OCI-LY3 (cell line): ENCODE data around the gene HSPA1L.

Experiments used
- H2AFZ ChIP-seq: fragments of 200-600, 300-600 bp; shearing (Covaris generic); 2 replicates; pipeline ENCODE4 v1.6.0; 2014; ENCODE audit warnings: antibody characterized with exemption, low read depth, low read length
- H3K27ac ChIP-seq: fragments of 200-600, 300-600 bp; sonication (generic); 2 replicates; pipeline ENCODE4 v1.5.1; 2014; ENCODE audit warnings: mild to moderate bottlenecking, low read length, moderate library complexity, mixed read lengths
- H3K27me3 ChIP-seq: fragments of 200-600, 300-600 bp; sonication (generic); 2 replicates; pipeline ENCODE4 v1.6.1; 2014; ENCODE audit warnings: low read depth, low read length, mixed read lengths
- H3K36me3 ChIP-seq: fragments of 200-600, 300-600 bp; sonication (generic); replicated peaks from 2 replicates; pipeline ENCODE3; 2014; ENCODE audit warnings: low read depth, low read length, mixed read lengths
- H3K4me1 ChIP-seq: fragments of 300-600, 200-600 bp; sonication (generic); 2 replicates; pipeline ENCODE4 v1.6.1; 2014; ENCODE audit warnings: low read length, mixed read lengths
- H3K4me2 ChIP-seq: fragments of 200-600, 300-600 bp; sonication (generic); 2 replicates; pipeline ENCODE4 v1.6.1; 2014; ENCODE audit warnings: low read length, mixed read lengths
- H3K4me3 ChIP-seq: fragments of 300-600, 200-600 bp; sonication (generic); 2 replicates; pipeline ENCODE4 v1.5.1; 2014; ENCODE audit warnings: antibody characterized with exemption, mild to moderate bottlenecking, low read length, moderate library complexity
- H3K79me2 ChIP-seq: fragments of 300-600, 200-600 bp; shearing (Covaris generic); 2 replicates; pipeline ENCODE4 v1.6.1; 2014; ENCODE audit warnings: mild to moderate bottlenecking, low read length, mixed read lengths
- H3K9ac ChIP-seq: fragments of 300-600, 200-600 bp; shearing (Covaris generic); 2 replicates; pipeline ENCODE4 v1.6.0; 2014; ENCODE audit warnings: mild to moderate bottlenecking, low read length, moderate library complexity
- H3K9me3 ChIP-seq: fragments of 200-600, 300-600 bp; shearing (Covaris generic); 2 replicates; pipeline ENCODE4 v1.6.1; 2014; ENCODE audit warnings: low read length, mixed read lengths; ENCODE audit not compliant: insufficient read depth
- H4K20me1 ChIP-seq: fragments of 200-600, 300-600 bp; sonication (generic); 2 replicates; pipeline ENCODE4 v1.6.1; 2016; ENCODE audit warnings: low read length, mixed read lengths; ENCODE audit not compliant: insufficient read depth
- CTCF ChIP-seq: fragments of 200-600, 300-600 bp; sonication (generic); IDR thresholded peaks from 2 replicates; pipeline ENCODE4 v1.5.1; 2014; ENCODE audit warnings: antibody characterized with exemption, low read length, low read depth
- EZH2phosphoT487 ChIP-seq: fragments of 200-600 bp; shearing (Covaris generic); IDR thresholded peaks from 2 replicates; pipeline ENCODE4 v1.6.1; 2018; ENCODE audit warnings: antibody characterized with exemption, mixed run types, low read depth

The HSPA1L gene

GRCh38 chr6:31782126-31782855, 32.8 kb downstream of the HSPA1L start:
- H3K4me2 ChIP-seq, result no peak overlapping the region
- no peak overlapping the region for H3K9ac ChIP-seq
- peaks cover 22% of the 10 kb centered on the region for H3K36me3 ChIP-seq
- H3K9me3 ChIP-seq, result no peaks in the 10 kb centered on the region
- H4K20me1 ChIP-seq, result no peaks in the 10 kb centered on the region
- no peaks in the 10 kb centered on the region for H3K27me3 ChIP-seq
- TF ChIP-seq CTCF (no peak), EZH2phosphoT487 (no peak)
- peaks cover 2% of the 10 kb centered on the region for H3K4me1 ChIP-seq
- no peak overlapping the region for H3K27ac ChIP-seq
- no peaks in the 10 kb centered on the region for H3K79me2 ChIP-seq
- no peak overlapping the region for H2AFZ ChIP-seq
- no peak overlapping the region for H3K4me3 ChIP-seq

- Histone ChIP-seq H3K9me3 (no peaks in the 10 kb centered on the region), H4K20me1 (no peaks in the 10 kb centered on the region), H2AFZ (no peak overlapping the region), H3K79me2 (no peaks in the 10 kb centered on the region), H3K27ac (no peak overlapping the region), H3K9ac (no peak overlapping the region), H3K4me1 (peaks cover 7% of the 10 kb centered on the region), H3K4me3 (no peak overlapping the region), H3K36me3 (peaks cover 22% of the 10 kb centered on the region), H3K27me3 (no peaks in the 10 kb centered on the region), H3K4me2 (no peak overlapping the region)
- TF ChIP-seq CTCF (no peak), EZH2phosphoT487 (no peak)
Measured at GRCh38 chr6:31781244-31782125, 33.6 kb downstream of the HSPA1L start.

- no peaks in the 10 kb centered on the region for H3K9me3 ChIP-seq
- H3K27me3 ChIP-seq, result no peaks in the 10 kb centered on the region
- H3K27ac ChIP-seq, result no peak overlapping the region
- TF ChIP-seq EZH2phosphoT487 (no peak), CTCF (no peak)
- no peak overlapping the region for H3K4me3 ChIP-seq
- no peak overlapping the region for H3K4me2 ChIP-seq
- H4K20me1 ChIP-seq, result no peaks in the 10 kb centered on the region
- peaks cover 7% of the 10 kb centered on the region for H3K4me1 ChIP-seq
- no peak overlapping the region for H2AFZ ChIP-seq
- H3K79me2 ChIP-seq, result no peaks in the 10 kb centered on the region
- H3K9ac ChIP-seq, result no peak overlapping the region
- H3K36me3 ChIP-seq, result peaks cover 22% of the 10 kb centered on the region
Measured at GRCh38 chr6:31780507-31781243, 34.4 kb downstream of the HSPA1L start.

- no peak overlapping the region for H3K9ac ChIP-seq
- H4K20me1 ChIP-seq, result no peaks in the 10 kb centered on the region
- H3K4me1 ChIP-seq, result peaks cover 7% of the 10 kb centered on the region
- H3K9me3 ChIP-seq, result no peaks in the 10 kb centered on the region
- no peak overlapping the region for H3K4me2 ChIP-seq
- H3K36me3 ChIP-seq, result peaks cover 19% of the 10 kb centered on the region
- TF ChIP-seq CTCF (no peak), EZH2phosphoT487 (no peak)
- H3K27ac ChIP-seq, result no peak overlapping the region
- no peak overlapping the region for H2AFZ ChIP-seq
- no peaks in the 10 kb centered on the region for H3K79me2 ChIP-seq
- no peaks in the 10 kb centered on the region for H3K27me3 ChIP-seq
- H3K4me3 ChIP-seq, result no peak overlapping the region
Measured at GRCh38 chr6:31779908-31780307, 35.2 kb downstream of the HSPA1L start.
